NK-92 (cell line): ENCODE results near the gene MALT1.
"Not testable (repeated sequence)": the region's sequence is repeated elsewhere in the genome, so short reads cannot be mapped to it uniquely, and the experiment has no call there.

ENCODE experiments used
- DNase-seq: peaks from one replicate; lab custom pipeline; 2025; ENCODE audit not compliant: unreplicated experiment; lab: John Stamatoyannopoulos, UW

Gene MALT1

DNA sequence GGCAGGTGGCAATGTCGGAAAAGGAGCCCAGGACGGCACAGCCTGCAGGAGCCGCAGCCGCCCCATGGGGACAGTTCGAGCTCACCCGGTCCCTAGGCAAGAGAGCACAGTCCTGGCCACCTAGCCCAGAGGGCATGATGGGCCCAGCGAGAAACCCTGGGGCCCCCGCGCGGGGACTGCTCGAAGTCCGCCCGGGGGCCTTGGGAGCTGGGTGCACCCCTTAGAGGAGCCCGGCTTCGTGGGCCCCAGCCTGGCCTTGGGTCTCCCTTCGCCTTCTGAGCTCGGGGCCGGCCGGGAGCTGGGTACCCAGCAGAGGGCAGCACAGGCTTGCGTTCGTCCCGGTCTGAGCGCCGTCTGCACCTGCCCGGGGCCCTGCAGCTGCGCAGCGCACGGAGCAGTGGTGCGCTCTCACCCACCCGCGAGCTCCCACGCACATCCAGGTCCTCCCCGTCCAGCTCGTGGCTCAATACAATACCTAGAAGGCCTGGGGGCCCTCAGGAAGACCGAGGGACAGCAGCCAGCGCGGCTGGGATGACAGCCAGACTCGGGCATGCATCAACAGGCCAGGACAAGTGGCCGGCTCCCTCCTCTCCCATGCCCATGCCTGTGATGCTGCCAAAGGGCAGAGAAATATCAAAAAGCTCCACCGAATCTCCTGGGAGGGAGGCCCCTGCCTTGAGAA, 97.2 kb downstream of the MALT1 start:
- no peak for DNase-seq

DNA sequence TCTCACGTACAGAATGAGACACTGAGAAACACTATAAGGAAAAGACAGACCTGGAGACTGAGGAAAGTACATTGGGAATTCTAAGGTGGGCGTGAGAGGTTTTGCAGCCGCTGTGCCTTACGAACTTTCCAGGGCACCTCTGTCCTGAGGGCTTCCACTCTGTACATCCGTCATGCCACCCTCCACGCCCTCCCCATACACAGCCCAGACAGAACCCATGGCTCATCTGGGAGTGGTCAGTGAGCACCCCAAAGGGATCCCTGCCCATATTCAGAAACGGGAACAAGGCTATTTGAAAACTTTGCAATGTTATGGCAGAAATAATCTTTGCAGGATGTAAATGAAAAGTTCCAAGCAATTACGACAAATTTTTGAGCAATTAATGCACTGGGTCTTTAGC, 98.1 kb downstream of the MALT1 start:
- DNase-seq: no peak

DNA sequence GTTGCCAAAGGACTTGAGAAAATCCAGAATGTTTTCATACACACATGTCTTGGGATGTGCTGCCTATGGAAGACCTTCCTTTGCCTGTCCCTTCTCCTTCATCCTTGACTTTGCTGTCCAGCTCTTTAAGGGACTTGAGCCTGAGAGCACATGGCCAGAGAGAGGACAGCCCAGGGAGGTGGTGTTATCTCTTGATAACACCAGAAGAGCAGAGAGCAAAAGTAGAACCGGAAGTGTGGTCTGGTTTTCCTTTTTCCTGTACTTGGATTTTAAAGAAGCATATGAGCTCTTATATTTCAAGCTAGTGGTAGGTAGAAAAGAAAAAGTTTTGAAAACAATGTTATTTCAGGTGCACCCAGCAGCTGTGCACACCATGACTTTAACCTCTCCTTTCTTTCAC, 99.3 kb downstream of the MALT1 start:
- no peak for DNase-seq

DNA sequence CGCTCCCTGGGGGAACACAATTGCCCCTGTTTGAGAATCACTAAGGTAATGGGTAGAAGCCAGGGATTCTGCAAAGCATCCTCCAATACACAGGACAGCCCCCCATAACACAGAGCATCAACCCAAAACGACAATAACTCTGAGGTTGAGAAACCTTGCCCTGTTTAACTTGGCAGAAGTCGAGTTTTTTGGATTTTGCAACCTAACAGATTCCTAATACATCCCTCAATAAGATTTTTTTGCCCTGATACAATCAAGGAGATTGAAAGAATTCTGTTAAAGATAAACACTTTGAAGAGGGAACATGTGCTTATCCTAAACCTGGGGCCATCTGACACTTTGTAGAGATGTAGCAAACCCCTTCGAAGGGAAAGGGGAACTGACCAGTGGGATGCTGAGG, 100.9 kb downstream of the MALT1 start:
- no peak for DNase-seq

DNA sequence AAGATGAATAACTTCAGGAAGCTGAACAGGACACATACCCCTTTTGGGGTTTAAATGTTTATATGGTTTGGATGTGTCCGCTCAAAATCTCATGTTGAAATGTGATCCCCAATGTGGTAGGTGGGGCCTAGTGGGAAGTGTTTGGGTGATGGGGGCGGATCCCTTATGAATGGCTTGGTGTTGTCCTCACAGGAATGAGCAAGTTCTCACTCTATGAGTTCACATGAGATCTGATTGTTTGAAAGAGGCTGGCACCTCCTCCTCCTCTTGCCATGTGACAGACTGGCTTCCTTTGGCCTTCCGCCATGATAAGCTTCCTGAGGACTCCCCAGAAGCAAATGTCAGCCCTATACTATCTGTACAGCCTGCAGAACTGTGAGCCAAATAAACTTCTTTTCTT, 104.8 kb downstream of the MALT1 start:
- DNase-seq: no peak

DNA sequence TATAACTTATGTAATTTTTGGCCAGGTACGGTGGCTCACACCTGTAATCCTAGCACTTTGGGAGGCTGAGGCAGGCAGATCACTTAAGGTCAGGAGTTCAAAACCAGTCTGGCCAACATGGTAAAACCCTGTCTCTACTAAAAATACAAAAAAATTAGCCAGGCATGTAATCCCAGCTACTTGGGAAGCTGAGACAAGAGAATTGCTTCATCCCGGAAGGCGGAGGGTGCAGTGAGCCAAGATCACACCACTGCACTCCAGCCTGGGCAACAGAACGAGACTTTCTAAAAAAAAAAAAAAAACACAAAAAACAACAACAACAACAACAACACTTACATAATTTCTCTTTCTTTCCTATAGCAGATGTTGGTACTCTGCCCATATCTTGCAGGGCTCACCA, 105.3 kb downstream of the MALT1 start:
- not testable (repeated sequence) for DNase-seq

DNA sequence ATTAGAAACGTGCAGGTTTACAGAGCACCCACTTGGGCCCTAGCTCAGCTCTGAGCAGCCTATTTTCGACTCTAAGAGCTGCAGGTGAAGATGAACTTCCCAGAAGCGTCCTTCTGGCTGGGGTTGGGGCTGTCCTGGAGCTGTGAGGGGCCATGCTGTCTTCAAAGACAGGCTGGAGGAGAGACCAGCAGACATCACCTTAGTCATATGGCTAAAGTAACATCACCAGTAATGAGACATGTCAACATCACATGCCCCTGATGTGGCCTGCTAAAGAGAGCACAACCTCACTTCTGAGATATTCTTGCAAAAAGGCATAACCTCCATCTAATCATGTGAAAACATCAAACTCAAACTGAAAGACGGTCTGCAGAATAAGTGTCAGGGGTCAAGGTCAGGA, 106.2 kb downstream of the MALT1 start:
- no peak for DNase-seq

DNA sequence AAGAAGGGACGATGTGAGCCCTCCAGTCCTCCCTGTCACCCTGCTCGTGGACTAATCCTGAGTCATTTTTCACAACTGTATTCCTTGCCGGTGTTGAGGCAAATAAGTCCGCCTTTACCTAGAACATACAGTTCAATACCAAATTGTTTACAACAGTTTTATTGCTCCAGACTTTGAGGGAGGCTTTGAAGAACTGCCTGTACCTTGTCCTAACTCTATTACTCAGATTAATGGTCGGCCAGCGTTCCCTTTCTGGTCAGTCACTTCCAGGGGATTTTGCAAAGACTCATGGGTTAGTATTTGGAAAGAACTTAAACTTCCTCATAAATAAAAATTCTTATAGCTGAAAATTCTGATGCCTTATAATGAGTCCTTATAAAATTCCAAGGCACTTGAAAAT, 108.3 kb downstream of the MALT1 start:
- no peak for DNase-seq

DNA sequence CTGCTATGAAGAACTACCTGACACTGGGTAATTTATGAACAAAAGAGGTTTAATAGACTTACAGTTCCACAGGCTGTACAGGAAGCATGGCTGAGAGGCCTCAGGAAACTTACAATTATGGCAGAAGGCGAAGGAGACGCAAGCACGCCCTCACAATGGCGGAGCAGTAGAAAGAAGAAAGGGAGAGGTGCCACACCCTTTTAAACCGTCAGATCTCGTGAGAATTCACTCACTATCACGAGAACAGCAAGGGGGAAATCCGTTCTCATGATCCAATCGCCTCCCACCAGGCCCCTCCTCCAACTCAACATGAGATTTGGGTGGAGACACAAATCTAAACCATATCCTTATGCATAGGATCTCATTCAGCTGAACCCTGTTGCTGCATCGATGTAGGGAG, 108.8 kb downstream of the MALT1 start:
- DNase-seq: no peak

DNA sequence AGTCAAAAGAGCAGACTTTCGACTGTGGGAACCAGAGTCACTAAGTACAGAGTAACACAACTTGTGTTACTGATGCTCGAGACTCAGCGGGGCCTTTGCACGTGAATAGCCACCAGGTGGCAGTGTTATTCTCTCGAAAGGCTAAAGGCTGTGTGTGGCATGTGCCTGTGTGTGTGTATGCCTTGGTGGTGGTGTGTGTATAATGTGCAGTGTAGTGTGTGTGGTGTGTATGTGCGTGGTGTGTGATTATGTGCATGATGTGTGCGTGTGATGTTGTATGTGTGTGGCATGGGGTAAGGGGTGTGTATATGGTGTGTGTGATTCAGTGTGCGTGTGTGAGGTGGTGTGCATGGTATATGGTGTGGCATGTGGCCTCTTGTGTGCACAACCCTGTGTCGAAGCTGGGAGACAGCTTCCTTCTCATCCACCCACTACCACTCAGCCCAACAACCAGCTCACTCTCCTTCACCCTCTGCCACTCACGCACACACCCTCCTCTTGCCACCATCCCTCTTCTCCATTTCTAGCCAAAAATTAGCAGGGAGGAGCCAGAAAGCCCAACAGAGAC, 110.4 kb downstream of the MALT1 start:
- peak; percentile 3 for DNase-seq

DNA sequence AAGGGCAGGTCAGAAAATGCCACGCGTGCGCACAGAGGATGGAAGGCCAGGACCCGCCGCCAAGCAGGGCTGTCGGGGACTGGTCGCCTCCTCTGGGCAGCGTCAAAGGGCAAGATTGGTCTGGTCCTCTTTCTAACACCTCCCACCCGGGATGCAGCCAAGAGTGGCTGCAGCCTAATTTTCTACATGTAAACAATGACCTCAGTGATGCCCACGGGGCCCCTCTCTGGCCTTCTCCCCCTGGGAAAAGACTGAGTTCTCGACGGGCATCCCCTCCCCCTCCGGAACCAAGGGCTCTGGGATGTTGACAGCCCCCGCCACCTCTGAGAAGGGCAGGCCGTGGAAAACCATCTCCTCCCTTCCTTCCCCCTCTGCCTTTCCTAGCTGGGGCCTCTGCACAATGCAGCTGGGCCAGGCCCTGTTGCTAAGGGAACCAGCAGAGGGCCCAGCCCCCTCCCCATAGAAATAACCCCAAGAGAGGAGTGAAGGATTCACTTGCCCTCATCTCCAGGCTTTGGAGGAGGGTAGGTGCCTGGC, 113.4 kb downstream of the MALT1 start:
- DNase-seq: no peak

DNA sequence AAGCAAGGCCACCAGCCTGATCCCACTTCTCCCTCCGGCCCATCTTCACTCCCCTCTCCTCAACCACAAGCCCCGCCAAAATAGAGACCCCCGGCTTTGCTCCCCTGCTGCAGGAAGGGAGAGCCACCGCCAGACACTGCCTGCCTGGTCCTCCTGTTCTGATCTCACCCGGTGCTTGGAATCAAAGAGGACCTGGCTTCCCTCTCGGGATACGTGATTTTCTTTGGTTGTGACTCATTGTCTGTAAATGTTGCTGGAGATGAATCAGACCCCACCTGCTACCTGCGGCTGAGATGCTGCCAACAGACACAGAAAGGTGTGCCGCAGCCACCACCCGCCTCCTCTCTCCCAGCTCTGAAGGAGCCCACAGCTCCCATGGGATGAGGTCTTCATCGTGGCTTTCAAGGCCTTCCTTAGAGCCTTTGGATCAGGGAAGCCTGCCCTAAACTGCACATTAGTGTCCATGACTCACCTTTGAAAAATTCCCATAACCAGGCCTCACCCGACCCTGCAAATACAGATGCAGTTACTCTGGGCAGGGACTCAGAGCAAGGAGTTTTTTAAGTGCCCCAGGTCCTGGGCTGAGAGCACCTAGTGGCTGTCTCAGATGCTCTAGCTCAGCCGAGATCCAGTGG, 114.0 kb downstream of the MALT1 start:
- no peak for DNase-seq

DNA sequence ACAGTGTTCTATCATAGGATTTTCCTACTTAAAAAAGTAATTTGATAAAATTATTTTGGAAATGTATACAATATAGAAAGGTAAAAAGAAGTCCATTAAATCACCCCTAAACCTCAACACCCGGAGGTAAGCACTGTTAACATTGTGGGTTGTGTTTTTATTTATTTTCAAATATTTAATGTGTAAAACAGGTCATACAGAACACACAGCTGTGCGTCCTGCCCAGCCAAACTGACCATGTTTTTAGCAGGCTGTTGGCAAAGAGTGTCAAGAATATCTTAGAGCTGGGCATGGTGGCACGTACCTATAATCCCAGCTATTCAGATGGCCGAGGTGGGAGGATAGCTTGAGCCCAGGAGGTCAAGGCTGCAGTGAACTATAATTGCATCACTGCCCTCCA, 114.6 kb downstream of the MALT1 start:
- no peak for DNase-seq

DNA sequence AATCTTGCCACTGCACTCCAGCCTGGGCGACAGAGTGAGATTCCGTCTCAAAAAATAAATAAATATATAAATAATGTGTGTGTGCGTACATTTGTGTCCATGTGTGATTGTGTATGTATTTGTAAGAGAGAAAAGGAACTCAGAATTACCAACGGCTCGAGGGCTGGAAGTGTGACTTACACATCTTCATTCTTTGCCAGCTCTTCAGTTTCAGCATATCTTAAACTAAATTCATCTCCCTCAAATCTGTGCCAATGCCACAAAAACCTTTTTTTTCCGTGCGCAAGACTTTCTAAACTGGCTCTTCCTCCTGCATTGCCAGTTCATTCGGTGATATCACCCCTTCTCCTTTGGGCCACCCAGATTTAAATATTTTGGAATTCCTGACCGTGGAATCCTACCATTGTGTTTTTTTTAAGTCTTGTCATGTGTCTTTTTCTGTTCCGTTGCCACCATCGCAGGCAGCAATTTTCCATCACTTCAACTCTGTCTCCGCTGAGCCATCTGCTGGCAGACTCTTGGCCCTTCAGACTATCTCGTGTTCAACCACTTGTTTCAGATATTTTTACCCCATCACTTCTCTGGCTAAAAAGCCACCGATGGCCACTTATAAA, 116.4 kb downstream of the MALT1 start:
- no peak for DNase-seq

DNA sequence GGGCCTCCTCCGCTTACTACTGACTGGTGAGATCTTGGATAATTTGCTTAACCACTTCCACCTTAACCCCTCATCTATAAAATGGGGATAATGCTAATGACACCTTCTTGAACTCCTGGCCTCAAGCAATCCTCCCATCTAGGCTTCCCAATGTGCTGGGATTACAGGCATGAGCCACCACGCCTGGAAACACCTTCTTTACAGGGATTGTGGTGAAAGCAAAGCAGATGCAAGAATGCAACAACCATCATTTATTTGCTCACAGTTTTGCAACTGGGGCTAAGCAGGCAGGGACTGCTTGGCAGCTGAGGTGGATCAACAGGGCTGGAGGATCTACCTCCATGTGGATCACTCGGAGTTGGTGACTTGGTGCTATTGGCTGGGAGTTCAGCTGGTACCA, 117.2 kb downstream of the MALT1 start:
- no peak for DNase-seq

DNA sequence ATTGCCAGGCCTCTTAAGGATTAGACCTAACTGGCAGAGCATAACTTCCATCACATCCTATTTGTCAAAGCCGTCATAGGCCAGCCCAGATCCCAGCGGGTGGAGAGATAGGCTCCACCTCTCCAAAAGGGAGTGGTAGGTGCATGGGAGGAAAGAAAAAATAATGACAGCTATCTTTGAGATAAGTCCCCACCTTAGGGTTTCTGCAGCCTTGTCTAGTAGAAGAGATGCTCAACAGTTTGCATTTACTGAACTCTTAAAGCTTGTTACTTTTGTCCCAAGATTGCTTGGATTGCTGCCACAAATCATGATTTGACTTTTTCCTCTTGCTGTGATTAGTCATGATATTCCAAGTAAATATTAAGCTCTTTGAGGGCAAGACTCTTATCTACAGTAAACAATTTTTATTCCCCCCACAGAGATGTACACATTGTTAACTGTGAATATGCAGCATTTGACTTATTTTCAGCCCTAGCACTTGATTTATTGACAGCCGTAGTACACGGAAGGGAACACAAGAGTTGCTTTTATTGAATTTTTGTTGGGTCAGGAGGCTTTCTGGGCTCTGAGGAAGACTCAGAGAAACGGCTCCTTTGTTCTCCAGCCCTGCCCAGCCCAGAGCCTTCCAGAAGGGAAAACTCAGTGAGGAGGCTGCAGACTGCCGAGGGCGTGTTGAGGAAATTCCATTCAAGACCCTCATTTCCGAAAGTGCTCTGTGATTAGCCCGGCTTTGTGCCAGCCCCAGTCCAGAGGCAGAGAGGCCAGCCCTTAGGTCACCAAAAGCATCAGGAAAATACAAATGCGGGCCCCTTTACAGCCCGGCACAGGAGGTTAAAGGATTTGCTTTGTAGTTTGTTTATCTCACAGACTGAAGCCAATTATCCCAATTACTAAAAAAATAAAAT, 118.0 kb downstream of the MALT1 start:
- DNase-seq: no peak

DNA sequence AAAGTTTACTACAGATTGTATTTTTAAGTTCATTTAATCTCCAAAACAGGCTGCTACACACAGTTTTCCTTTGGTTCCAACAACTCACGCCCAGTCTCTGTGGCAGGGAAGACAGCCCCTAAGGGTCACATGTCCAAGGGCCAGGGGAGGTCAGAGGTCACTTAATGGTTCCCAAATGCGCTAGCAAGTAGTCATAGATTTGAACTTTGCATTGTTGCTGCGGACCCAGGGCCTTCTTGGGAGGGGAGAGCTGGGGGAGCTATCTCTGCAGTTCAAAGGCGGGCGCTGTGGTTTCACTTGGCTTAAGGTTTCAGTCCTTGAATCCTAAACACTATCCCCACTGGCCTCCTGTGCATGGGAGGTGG, 118.6 kb downstream of the MALT1 start:
- DNase-seq: no peak

DNA sequence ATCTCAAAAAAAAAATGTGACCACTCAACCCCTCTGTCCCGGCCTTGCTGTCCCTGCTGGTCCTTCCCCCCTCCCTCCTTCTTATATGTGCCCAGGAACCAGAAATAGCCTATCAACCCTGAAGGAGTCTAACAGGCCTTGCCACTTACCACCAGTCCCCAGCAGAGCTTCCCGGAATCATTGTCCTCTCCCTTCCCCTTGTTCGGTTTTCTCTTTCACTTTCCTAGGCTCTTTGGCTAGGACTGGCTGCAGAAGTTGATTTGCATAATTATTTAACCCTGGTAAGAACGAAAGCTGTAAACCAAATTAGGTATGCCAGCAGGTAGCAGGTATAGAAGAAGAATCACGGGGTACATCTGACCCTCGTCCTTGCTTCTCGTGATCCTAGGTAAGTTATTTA, 120.8 kb downstream of the MALT1 start:
- DNase-seq: no peak

DNA sequence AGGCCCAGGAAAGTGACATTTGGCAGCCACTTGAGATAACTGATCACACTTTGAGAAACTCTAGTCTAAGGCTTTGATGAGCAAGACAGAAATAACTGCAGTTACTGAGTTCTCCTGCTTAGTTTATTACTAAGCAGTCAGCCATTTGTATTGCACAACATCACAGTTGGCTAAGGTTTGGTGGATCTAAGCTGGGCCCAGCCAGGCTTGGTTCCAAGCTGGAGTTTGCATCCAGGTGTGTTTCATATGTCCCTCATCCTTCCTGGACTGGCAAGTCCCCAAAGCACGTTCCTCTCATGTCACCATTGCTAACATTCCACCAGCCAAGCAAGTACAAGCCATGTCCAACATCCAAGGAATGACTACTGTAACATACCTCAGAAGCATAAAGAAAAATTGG, 122.1 kb downstream of the MALT1 start:
- DNase-seq: no peak

DNA sequence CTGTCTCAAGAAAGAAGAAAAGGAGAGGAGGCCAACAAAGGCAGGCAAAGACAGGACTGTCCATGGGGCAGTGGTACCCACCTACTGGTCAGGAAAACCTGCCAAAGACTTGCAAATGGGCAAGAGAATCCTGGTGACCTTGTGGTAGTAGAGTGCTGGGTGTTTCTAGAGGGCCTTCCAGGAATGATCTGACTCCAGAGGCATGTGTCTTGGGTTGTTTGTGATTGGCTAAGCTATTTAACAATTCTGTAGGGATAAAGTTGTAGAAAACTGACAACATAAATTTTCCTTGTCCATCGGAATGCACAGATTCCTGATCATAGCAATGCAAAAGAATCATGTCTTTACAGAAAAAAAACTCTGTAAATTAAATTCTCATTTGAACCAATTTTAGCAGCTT, 125.0 kb downstream of the MALT1 start:
- DNase-seq: no peak

DNA sequence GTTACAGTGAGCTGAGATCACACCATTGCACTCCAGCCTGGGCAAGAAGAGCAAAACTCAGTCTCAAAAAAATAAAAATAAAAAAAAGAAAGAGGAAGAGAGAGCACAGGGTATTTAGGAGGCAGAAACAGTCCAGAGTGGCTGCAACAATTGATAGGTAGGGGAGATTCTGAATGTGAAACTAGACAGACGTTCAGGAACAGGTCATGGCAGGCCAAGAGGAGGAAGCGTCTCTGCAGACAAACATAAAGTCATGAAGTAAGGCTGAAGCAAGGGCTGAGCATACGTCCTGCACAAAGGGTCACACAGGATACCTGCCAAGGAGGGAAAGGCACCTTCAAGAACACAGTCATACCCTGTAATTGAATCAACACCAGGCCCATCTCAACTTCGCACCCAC, 129.3 kb downstream of the MALT1 start:
- no peak for DNase-seq
